KMS-11 (cell line): Measurements from ENCODE around the gene MYO15A.
A peak's percentile ranks its signal among the peaks of the same experiment; 100 is the strongest.

ENCODE experiments used
- H2AFZ ChIP-seq: fragments of 200-600 bp; sonication (generic); 2 replicates; pipeline ENCODE4 v1.6.1; 2016; ENCODE audit warnings: antibody characterized with exemption, mixed run types, low read depth
- H3K27ac ChIP-seq: fragments of 200-600 bp; sonication (generic); 2 replicates; pipeline ENCODE4 v1.6.1; 2016; ENCODE audit warnings: mild to moderate bottlenecking, mixed run types
- H3K27me3 ChIP-seq: fragments of 200-600 bp; sonication (generic); 2 replicates; pipeline ENCODE4 v1.6.1; 2017; ENCODE audit warnings: mild to moderate bottlenecking, low read depth, mixed run types, moderate library complexity; ENCODE audit not compliant: insufficient read depth
- H3K36me3 ChIP-seq: fragments of 200-600 bp; sonication (generic); 2 replicates; pipeline ENCODE4 v1.6.1; 2017; ENCODE audit warnings: mild to moderate bottlenecking, mixed run types; ENCODE audit not compliant: insufficient read depth
- H3K4me1 ChIP-seq: fragments of 200-600 bp; sonication (generic); 2 replicates; pipeline ENCODE4 v1.6.1; 2016; ENCODE audit warnings: mild to moderate bottlenecking, low read depth, mixed run types; ENCODE audit not compliant: poor library complexity, severe bottlenecking
- H3K4me2 ChIP-seq: fragments of 200-600 bp; sonication (generic); 2 replicates; pipeline ENCODE4 v1.7.0; 2016; ENCODE audit warnings: mild to moderate bottlenecking, mixed run types
- H3K4me3 ChIP-seq: fragments of 200-600 bp; sonication (generic); IDR thresholded peaks from 2 replicates; pipeline ENCODE4 v1.6.1; 2017; ENCODE audit warnings: low read depth, low read length, mixed read lengths; ENCODE audit not compliant: insufficient read depth
- H3K79me2 ChIP-seq: fragments of 200-600 bp; sonication (generic); 2 replicates; pipeline ENCODE4 v1.6.1; 2016; ENCODE audit warnings: low read depth, mixed run types; ENCODE audit not compliant: insufficient read depth
- H3K9ac ChIP-seq: fragments of 200-600 bp; sonication (generic); 2 replicates; pipeline ENCODE4 v1.6.1; 2016; ENCODE audit warnings: mild to moderate bottlenecking, mixed run types
- H4K20me1 ChIP-seq: fragments of 200-600 bp; sonication (generic); 2 replicates; pipeline ENCODE4 v1.6.1; 2016; ENCODE audit warnings: mild to moderate bottlenecking, mixed run types; ENCODE audit not compliant: insufficient read depth
- CTCF ChIP-seq: fragments of 200-600 bp; sonication (generic); conservative IDR thresholded peaks from 2 replicates; pipeline ENCODE4 v1.6.1; 2017; ENCODE audit warnings: low read depth, mild to moderate bottlenecking, antibody characterized with exemption, low read length, moderate library complexity, mixed read lengths

MYO15A gene

DNA sequence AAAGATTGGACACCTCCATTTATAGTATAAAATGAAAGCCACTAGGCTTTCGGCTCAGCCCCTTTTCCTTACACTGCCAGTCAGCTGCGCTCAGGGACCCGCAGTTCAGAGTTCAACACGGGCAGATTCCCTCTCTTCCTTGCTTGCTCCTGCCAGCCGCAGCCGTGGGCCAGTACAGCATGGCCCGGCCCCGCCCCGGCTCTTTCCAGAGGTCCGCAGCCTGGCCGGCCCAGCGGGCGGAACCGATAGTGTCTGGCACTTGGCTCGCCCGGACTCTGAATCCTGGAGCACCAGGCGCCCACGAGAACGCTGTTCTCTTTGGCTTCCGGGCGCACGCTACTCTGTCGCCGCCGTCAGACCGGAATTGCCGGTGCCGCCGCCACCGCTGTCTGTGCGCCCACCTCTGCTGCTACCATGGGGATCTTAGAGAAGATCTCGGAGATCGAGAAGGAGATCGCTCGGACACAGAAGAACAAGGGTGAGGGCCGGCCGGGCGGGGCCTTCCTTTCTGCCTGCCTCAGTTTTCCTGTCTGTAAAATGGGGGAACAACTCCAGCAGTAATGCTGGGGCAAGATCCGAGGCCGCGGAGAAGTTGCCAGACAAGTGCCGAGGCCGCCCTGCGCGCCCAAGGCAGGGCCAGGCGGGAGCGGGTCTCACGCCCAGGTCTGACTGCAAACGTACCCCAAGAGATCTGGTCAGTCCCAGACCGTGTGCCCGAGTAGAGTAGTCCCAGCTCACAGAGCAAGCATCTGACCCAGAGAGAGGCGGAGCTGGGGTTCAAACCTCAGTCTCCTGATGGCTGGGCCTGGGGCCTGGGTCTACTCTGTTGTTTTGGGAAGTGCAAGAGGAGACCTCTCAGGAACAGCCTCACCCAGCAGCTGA lies 20.7 kb upstream of the MYO15A start, which contains the start of gene DRG2:
TSS of gene DRG2 (plus strand) at position 339 of the 882 bp plus-strand sequence. CDS start at position 415, 76 bp downstream.
- H3K79me2 ChIP-seq, result peaks cover 17% of the 10 kb centered on the region
- no peak within 1 kb of the TSS for H3K4me3 ChIP-seq
- no peaks in the 10 kb centered on the region for H3K4me1 ChIP-seq
- H2AFZ ChIP-seq, result peak within 1 kb of the TSS; percentile 47; the same call in 1 of the 2 replicates
- H3K27me3 ChIP-seq, result no peaks in the 10 kb centered on the region
- H3K36me3 ChIP-seq, result no peaks in the 10 kb centered on the region
- no peak for TF ChIP-seq CTCF
- H3K4me2 ChIP-seq, result peak within 1 kb of the TSS; percentile 56
- peak within 1 kb of the TSS; percentile 70 for H3K9ac ChIP-seq
- peak within 1 kb of the TSS; percentile 21 for H3K27ac ChIP-seq
- no peaks in the 10 kb centered on the region for H4K20me1 ChIP-seq

GRCh38 chr17:18089613-18090012 lies 18.9 kb upstream of the MYO15A start:
- Histone ChIP-seq H3K27ac (no peak overlapping the region), H3K4me3 (no peak overlapping the region), H3K79me2 (peaks cover 17% of the 10 kb centered on the region), H3K9ac (no peak overlapping the region), H3K4me2 (no peak overlapping the region), H4K20me1 (no peaks in the 10 kb centered on the region), H3K4me1 (no peaks in the 10 kb centered on the region), H3K36me3 (no peaks in the 10 kb centered on the region), H2AFZ (no peak overlapping the region), H3K27me3 (no peaks in the 10 kb centered on the region)
- no peak for TF ChIP-seq CTCF

- Histone ChIP-seq H3K27ac (no peak overlapping the region), H3K4me2 (no peak overlapping the region), H3K9ac (no peak overlapping the region), H4K20me1 (no peaks in the 10 kb centered on the region), H2AFZ (no peak overlapping the region), H3K36me3 (no peaks in the 10 kb centered on the region), H3K4me1 (no peaks in the 10 kb centered on the region), H3K27me3 (no peaks in the 10 kb centered on the region), H3K4me3 (no peak overlapping the region), H3K79me2 (peaks cover 6% of the 10 kb centered on the region; the same call in 1 of the 2 replicates)
- TF ChIP-seq CTCF, result 0 out of 2 replicates have a peak, but pooled peaks have one; percentile 17
Measured at GRCh38 chr17:18093616-18094408, 14.7 kb upstream of the MYO15A start.

DNA sequence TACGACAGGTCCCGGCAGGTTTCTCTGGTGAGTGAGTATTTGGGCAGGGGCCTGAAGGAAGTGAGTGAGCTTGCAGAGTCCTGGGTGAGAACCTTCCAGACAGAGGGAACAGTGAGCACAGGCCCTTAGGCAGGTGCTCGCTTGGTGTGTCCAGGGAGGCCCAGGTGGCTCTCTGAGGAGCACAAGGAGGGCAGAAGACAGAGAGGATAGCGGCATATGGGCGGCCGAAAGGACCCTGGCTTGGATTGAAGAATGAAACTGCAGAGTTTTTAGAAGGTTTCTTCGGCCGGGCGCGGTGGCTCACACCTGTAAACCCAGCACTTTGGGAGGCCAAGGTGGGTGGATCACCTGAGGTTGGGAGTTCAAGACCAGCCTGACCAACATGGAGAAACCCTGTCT lies 14.1 kb upstream of the MYO15A start:
- no peaks in the 10 kb centered on the region for H3K27me3 ChIP-seq
- no peak overlapping the region for H3K4me3 ChIP-seq
- no peak overlapping the region for H2AFZ ChIP-seq
- H3K36me3 ChIP-seq, result no peaks in the 10 kb centered on the region
- no peaks in the 10 kb centered on the region for H3K4me1 ChIP-seq
- no peak overlapping the region for H3K9ac ChIP-seq
- H3K27ac ChIP-seq, result no peak overlapping the region
- H3K79me2 ChIP-seq, result 0 out of 2 replicates have a peak, but pooled peaks cover under 1% of the 10 kb centered on the region
- H4K20me1 ChIP-seq, result no peaks in the 10 kb centered on the region
- H3K4me2 ChIP-seq, result no peak overlapping the region
- no peak for TF ChIP-seq CTCF
